Astrocyte of the cerebellum (primary cell): Measurements from ENCODE around the gene FAM3A.
A peak's percentile ranks its signal among the peaks of the same experiment; 100 is the strongest.

Experiments used
- DNase-seq: peaks from one replicate; pipeline ENCODE4 v3.0.0-alpha.2; 2011; ENCODE audit warnings: low read depth
- H3K4me3 ChIP-seq: 2 replicates; pipeline ENCODE4 v1.5.1; 2011; ENCODE audit warnings: mild to moderate bottlenecking, low read depth, low read length, moderate library complexity
- CTCF ChIP-seq: IDR thresholded peaks from 2 replicates; pipeline ENCODE4 v1.5.1; 2012; ENCODE audit warnings: low read length, low read depth, moderate library complexity, mild to moderate bottlenecking; ENCODE audit errors: missing control alignments
- in situ Hi-C: cut with HindIII; loops from 2 replicates; pipeline ENCODE4 v1.10.0; 2017; ENCODE audit warnings: low sequenced_read_pairs

Gene FAM3A

GRCh38 chrX:154483325-154483724 is 32.7 kb downstream of the FAM3A start:
- no peak overlapping the region for H3K4me3 ChIP-seq
- no peak for DNase-seq
- no peak for TF ChIP-seq CTCF
- in situ Hi-C loops, result no loop called here

GRCh38 chrX:154482786-154483185 is 33.2 kb downstream of the FAM3A start:
- H3K4me3 ChIP-seq, result no peak overlapping the region
- no peak for TF ChIP-seq CTCF
- DNase-seq, result no peak
- in situ Hi-C loops, result no loop called here

- no peak for TF ChIP-seq CTCF
- DNase-seq, result no peak
- no peak overlapping the region for H3K4me3 ChIP-seq
- in situ Hi-C loops, result no loop called here
Observed at GRCh38 chrX:154481911-154482601, 34.0 kb downstream of the FAM3A start.

- in situ Hi-C loops, result no loop called here
Observed at GRCh38 chrX:154481195-154481594, 34.8 kb downstream of the FAM3A start.

GRCh38 chrX:154478728-154479622 is 37.1 kb downstream of the FAM3A start, which contains the start of gene LAGE3:
Gene LAGE3 (minus strand): TSS chrX:154479281. CDS start chrX:154478915, 366 bp downstream.
- TF ChIP-seq CTCF, result no peak
- in situ Hi-C loops, result no loop called here
- DNase-seq, result peak; percentile 59
- H3K4me3 ChIP-seq, result peak within 1 kb of the TSS; percentile 37

More at GRCh38 chrX:154481195-154481594, 34.8 kb downstream of the FAM3A start:
- H3K4me3 ChIP-seq, result no peak overlapping the region
- TF ChIP-seq CTCF, result no peak
- DNase-seq, result no peak

GRCh38 chrX:154477891-154478477 is 38.0 kb downstream of the FAM3A start:
- H3K4me3 ChIP-seq, result peak overlapping the region; percentile 37
- in situ Hi-C loops, result no loop called here
- TF ChIP-seq CTCF, result no peak
- DNase-seq, result no peak
